Pulmonary artery endothelial cell (primary cell): Measurements from ENCODE around the gene RBM11. TPM values are rescaled to one million over a fixed set of nuclear protein-coding genes. Genes with fewer than 3 reads are reported as not detected.
A peak's percentile ranks its signal among the peaks of the same experiment; 100 is the strongest.
"Not testable (repeated sequence)": the region's sequence is repeated elsewhere in the genome, so short reads cannot be mapped to it uniquely, and the experiment has no call there.

Experiments used
- DNase-seq: peaks from one replicate; pipeline ENCODE4 v3.0.0-alpha.2; 2011; ENCODE audit warnings: low read depth, low spot score
- total RNA-seq: library from RNA; depleted of rRNA; stranded (reverse); fragments of >200 nt; gene quantifications from 2 replicates; pipeline ENCODE4 v1.2.3, GENCODE V29; 2014

RBM11 gene, protein sequence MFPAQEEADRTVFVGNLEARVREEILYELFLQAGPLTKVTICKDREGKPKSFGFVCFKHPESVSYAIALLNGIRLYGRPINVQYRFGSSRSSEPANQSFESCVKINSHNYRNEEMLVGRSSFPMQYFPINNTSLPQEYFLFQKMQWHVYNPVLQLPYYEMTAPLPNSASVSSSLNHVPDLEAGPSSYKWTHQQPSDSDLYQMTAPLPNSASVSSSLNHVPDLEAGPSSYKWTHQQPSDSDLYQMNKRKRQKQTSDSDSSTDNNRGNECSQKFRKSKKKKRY
- not detected in 2 replicates for total RNA-seq

DNA sequence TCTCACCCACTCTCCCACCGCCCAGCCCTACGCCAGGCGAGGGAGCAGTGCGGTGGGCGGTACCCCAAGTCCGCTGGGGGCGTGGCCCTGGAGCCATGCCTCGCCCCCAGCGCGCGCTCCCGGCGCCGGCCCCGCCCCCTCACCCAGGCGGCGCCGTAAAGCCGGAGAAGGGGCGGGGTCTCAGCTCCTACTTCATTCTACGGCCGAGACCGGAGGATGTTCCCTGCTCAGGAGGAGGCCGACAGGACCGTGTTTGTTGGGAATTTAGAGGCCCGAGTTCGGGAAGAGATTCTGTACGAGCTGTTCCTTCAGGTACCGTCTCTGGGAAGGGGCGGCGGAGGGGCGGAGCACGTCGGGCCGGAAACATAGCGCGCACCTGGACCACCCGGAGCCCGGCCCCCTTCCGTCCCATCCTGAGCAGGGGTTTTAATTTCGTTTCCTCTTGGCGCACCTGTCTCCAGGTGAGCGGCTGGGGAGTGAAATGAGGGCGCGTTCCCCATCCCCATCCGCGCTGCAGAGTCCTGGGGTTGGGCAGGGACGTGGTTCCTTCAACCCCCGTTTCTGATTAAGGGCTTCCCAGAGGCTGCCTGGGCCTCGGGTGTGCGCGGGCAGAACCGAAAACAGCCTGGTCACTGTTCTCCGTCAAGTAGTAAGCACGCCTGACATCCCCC, at the start of gene RBM11:
TSS of gene RBM11 (plus strand) at position 187 of the 671 bp plus-strand sequence. CDS start at position 217, 30 bp downstream.
- no peak for DNase-seq

DNA sequence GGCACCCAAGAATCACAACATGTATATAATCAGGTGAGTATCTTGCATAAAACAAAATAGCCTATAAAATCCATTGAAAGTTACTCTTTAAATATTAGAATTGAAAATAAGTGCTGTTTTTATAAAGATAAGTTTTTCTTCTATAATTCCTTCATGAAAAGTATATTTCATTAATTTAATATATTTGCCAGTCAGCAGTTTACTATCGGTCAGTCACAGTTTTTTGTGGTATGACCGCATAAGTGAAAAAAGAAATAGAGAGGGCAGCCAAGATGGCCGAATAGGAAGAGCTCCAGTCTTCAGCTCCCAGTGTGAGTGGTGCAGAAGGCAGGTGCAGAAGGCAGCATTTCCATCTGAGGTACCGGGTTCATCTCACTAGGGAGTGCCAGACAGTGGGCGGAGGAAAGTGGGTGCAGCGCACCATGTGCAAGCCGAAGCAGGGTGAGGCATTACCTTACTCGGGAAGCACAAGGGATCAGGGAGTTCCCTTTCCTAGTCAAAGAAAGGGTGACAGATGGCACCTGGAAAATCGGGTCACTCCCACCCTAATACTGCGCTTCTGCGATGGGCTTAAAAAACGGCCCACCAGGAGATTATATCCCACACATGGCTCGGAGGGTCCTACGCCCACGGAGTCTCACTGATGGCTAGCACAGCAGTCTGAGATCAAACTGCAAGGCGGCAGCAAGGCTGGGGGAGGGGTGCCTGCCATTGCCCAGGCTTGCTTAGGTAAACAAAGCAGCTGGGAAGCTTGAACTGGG, 49.3 kb upstream of the RBM11 start:
- DNase-seq, result not testable (repeated sequence)

DNA sequence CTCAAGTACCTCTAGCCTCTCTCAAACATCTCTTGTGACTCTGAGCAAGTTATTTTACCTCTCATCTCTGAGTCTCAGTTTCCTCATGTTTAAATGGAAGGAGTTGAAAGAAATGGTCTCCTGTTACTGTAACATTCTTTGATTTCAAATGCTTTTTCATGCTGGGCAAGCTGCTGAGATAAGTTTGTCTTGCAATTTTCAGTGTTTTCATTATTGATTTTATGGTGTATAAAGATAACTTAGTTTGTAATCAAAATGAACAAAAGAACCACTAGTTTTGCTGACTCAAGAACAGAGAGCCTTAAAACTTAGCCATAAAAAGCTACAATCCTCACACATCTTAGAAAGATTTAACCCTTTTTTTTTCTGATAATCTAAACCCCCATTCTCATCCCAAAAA, 9.7 kb upstream of the RBM11 start:
- DNase-seq, result no peak

DNA sequence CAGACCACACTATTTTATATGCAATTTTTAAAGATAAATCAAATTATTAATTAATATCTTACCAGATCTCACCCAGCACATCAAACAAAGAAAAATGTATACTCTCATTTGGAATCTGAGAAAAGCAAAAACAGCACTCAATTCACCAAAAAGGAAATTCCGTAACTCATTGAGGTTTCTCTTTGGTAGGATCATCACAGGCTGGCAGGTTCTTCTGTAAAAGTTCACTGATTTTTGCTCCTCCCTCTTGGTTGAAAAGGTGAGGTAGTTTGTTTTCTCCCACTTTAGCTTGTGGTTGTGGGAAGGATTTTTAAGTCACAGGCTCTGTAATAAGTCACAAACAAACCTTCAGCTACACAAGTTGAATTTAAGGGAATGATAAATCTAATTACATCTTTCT, 5.2 kb upstream of the RBM11 start, which contains the start of gene LIPI:
TSS of gene LIPI (minus strand) at position 218 of the 400 bp plus-strand sequence. CDS start at position 108, 110 bp downstream.
- DNase-seq, result no peak

DNA sequence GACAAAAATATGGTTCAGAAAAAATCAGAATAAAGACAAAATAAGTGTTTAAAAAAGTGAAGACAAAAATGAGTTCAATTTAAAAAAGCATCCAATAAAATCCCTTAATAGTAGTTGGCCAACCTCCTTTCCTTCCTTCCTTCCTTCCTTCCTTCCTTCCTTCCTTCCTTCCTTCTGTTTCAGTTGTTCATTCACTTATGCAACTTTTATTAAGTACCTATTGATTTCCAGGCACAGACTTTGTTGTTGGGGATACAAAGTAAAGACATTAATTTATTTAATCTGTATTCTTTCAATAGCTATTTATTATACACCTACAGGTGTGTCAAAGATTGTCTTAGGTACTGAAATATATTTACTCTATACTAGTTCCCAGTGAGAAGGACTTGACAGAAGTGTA, 2.8 kb upstream of the RBM11 start:
- no peak for DNase-seq

DNA sequence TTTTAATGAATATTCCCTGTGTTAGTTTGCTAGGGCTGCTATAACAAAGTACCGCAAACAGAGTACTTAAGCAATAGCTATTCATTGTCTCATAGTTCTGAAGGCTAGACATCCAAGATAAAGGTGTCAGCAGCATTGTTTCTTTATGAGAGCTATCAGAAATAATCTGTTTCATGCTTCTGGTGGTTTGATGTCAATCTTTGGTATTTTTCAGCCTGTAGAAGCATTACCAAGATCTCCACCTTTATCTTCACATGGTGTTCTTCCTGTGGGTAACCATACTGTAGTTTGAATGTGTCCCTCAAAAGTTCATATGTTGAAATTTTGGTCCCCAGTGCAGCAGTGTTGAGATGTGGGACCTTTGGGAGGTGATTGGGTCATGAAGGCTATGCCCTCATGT, 7.4 kb downstream of the RBM11 start:
- no peak for DNase-seq

DNA sequence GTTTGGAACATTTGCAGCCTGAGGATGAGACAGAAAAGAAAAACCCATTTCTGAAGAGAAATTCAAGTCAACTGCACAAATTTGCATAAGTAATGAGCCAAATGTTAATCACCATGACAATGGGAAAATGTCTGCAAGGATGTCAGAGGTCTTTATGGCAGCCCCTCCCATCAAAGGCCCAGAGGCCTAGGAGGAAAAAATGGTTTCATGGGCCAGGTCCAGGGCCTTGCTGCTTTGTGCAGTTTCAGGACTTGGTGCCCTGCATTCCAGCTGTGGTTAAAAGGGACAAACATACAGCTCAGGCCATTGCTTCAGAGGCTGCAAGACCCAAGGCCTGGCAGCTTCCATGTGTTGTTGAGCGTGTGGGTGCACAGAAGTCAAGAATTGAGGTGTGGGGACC, 13.4 kb downstream of the RBM11 start:
- no peak for DNase-seq

DNA sequence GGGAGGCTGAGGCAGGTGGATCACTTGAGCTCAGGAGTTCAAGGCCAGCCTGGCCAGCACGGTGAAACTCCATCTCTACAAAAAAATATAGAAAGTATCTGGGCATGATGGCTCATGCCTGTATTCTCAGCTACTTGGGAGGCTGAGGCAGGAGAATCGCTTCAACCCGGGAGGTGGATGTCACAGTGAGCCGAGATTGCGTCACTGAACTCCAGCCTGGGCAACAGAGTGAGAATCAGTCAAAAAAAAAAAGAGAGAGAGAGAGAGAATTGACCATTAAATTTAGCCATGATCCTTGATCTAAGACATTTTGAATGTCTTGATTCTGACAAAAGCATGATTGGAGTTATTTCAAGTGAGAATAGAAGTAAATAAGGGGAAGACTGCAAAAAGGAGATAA, 19.1 kb downstream of the RBM11 start:
- no peak for DNase-seq

DNA sequence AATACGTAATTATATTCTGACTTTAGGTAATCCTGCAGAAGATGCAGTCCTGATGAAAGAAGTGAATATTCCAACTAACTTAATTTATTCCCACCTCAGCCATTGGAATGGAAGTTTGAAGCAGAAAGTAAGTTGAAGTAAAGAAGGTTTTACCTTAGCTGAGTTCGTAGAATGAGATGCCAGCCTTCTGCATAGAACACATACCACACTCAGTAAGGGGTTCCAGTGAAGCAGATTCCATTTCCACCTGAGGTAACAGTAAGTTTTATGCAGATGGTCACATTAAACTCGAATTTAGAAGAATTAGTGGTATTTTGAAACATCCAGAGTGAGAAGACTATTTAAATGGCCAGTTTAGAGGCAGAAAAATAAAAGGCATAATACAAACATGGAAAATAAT, 20.2 kb downstream of the RBM11 start:
- DNase-seq, result no peak

DNA sequence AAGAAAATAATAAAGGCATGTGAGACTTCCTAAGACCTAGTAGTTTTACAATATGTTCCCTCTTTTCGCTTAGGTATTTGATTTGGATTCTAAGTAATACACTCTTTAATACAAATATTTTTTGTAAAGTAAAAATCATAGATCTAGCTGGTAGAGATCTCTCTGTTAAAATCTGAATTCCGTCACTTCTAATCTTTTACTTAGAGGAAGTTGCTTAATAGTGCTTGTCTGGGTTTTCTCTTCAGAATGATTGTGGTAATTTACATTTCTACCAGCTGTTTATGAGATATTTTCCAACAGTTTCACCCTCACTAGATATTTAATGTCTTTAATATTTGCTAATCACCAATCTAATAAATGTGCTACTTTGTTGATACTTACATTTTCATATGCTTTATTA, 23.3 kb downstream of the RBM11 start:
- DNase-seq, result no peak

DNA sequence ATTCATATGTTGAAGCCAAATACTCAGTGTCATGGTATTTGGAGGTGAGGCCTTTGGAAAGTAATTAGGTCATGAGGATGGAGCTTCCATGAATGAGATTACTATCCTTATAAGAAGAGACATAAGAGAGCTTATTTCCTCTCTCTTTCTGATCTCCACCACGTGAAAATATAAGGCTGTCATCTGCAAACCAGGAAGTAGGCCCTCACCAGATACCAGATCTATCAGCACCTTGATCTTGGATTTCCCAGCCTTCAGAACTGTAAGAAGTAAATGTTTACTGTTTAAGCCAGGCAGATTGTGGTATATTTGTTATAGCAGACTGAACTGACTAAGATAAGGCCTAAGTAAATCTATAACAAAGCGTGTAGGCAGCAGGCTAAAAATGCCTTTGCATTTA, 25.3 kb downstream of the RBM11 start:
- DNase-seq, result no peak

DNA sequence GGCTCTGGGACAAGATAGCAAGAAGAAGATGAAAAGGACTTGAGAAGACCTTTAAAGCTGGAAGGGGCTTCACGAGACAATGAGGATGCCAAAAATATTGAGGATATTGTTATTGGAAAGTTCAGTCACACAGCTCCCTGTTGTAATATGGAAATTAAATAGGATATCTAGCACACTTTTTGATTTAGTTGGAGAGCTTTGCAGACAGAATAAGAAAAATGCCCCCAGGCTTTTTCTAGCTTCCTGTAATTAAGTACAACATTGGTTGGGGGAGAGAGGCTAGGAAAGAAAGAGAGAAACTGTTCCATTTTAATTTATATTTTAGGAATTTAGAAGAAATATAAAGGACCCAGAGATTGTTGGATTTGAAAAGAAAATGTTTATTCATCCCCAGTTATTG, 27.5 kb downstream of the RBM11 start:
- DNase-seq, result no peak

DNA sequence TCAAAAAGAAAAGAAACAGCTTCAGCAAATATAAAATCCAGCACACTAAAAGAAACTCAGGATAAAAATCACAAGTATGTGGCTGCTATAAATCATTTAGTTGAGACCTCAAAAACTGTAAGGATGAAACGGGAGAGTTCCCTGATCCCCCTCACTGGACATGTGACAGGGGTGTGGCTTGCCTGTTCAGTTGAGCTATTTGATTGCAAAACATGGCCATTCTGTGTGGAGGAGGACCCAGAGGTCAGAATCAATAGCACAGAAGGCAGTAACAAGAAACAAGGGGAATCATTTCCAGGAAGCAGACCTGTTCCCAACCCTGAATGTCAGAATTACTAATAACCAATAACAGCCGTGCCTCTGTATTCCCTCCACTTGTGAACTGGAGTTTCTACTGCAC, 27.9 kb downstream of the RBM11 start:
- DNase-seq, result no peak

DNA sequence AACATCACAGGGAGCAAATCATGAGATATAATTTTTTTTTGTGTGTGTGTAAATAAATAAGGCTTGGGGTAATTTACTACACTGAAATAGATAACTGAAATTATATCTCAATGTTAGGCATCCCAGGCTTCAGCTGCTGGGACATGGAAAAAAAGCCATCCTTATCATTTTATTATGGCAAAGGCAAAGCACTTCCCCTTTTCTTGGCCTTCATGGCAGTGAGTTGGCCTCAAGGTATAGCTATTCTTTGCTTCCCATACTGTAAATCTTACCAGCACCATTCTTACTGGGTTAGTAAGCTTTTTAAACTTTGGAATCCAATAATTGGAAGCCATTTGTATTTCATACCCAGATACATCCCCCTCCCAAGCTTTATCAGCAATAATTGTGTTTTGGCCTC, 29.0 kb downstream of the RBM11 start:
- no peak for DNase-seq

DNA sequence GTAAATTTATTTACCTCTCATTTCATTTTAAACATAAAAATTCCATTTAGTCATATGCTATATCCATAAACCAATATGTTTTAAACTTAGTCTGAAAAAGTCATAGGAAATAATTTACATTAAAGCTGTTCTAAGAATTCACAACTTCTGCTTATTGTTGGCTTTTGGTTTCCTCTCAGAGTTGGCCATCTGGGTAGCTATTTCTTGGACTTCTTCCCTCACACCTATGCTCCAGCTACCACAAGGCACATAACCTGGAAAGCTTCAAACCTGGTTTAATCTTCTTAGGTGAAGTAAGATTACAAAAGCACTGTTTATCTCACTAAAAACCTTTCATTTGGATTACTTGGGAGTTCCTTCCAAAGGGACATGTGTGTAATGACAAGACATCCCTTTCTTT, 29.8 kb downstream of the RBM11 start:
- DNase-seq, result no peak

DNA sequence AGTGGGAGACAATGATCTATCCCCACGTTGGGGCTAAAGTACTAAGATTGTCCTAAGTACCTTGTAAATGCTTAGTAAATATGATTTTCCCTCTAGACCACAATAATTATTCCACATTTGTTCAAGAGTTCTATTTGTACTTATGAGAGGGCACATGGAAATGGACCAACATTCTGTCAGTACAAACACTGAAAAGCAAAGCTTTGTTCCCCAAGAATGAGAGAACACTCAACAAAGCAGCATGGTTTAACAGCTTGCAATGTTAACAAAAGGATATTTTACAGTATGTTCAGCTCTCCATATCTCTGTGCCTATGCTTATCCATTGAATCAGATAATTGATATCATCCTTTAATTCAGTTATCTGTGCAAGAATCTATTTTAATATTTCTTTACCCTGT, 35.4 kb downstream of the RBM11 start:
- no peak for DNase-seq

DNA sequence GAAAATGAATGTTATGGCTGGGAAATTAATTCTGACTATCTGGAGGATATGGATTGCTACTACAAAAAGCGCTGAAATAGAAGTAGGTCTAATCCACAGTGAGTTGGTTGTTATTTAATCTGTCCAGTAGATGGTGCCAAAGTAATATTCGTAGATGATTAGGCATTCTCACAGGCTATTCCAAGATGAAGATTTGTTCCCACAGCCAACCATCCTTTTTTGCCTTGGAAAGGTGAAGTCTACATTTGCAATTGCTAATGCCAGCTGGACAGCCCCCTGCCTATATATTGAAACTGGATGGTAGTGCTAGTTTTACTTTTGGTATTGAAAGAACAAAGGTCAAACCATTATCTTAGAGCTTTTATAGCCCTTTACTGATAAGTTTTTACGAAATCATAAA, 43.8 kb downstream of the RBM11 start:
- peak; percentile 2 for DNase-seq

DNA sequence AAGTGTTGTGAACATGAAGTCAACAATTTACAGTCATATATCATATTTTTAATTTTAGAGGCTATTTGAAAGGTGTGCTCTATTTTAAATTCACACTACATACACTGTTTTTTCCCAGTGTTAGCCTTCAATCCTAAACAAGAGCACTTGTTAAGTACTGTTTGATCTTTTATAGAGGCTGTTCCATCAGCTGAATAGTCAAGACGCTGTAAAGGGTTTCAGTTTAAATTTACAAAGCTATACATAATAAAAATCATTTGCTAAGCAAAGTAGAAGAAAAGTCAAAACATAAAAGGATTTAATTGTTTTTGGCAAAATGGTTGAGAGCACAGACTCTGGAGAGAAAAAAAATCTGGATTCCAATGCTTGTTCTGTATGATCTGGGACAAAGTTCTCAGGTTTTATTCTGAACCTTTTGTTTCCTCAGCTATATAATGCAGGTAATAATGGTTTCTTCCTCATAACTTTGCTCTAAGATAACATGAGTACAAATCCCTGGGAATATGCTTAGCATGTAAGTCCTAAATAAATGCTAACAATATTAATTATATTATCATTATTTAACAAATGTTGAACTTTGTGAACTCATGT, 44.3 kb downstream of the RBM11 start:
- no peak for DNase-seq

DNA sequence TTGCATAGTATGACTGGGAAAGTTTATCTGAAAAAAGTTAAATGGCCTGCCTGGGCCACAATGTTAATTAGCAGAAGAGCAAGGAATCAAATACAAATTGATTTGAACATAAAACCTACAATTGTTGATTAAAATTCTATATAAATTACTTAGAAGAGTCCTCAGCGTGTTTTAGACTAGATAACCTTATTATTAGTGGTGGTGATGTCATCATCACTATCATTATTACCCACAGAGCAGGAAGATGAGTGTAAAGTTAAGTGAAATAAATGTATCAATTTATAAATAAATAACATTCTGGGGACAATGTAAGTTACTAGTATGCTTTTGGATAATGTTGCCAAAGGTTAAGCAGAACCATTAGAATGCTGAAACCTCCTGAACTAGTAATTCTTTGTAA, 46.1 kb downstream of the RBM11 start:
- no peak for DNase-seq

DNA sequence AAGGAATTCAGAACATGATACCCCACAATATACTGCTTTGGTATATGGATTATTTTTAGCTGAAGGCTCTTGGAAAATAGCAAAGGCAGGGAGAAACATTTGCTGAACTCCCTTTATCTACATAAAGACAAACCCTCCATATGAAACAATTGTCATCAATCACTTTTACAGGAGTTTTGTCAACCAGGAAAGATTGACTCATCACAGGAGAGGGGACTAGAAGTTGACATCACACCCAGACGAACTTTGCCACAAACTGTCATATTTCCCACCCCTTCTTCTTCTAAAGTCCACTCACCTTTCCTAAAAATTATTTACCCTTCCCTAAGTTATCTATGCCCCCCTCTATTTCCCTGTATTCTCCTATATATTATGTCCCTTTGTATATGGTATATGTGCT, 47.9 kb downstream of the RBM11 start:
- DNase-seq, result no peak

DNA sequence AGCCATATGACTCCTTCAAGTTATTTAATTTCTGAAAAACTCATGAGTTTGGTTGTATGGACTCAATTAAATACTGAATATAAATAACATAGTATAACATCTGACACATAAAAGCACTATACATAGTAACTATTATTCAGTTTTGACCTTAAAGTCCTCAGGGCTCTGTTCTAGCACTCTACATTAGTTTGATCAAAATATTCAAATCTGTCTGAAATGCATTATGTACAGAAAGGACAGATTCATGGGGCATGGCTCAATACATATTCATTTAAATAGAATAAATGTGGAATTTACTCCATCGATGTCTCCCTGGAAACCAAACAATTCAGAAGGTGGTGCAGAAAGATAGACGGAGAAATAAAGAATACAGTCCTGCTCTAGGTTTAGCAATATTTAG, 49.1 kb downstream of the RBM11 start:
- DNase-seq, result no peak

DNA sequence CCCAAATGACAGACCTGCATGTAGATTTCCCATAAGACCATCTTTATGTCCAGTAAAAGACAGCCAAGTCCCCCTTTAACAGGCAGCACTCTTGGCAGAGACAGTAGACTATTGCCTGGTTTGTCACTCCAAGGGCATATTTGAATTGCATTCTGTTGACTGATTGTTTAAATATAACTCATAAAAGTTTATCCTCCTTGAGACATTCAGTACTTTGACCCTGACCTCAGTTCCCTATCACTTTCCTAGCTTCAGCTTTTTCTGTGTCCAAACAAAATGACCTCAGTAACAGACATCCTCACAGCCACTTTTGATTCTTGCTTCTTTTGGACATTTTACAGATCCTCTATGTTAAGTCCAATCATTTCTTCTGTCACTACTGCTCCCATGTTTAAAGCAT, 51.1 kb downstream of the RBM11 start:
- no peak for DNase-seq
